ENCODE results near the gene ST6GALNAC3. TPM values are rescaled to one million over a fixed set of nuclear protein-coding genes. Genes with fewer than 3 reads are reported as not detected.

Gene ST6GALNAC3
- polyA plus RNA-seq, 2 of the 4 experiments (the other 2 are of a cell fraction) = 1.1 to 1.2 TPM

- CTCF ChIA-PET = no interaction called here
- FAIRE-seq (no peak), DNase-seq (ENCODE audit: low read depth in 1 of 2, low spot score in 1 of 2) (no peak), ATAC-seq (no peak)
- whole genome bisulfite sequencing (ENCODE audit: missing lambda C conversion rate) = 95% methylated on average over 5 of the region's 5 CpGs
- H3K4me1 ChIP-seq = peaks cover 27% of the 10 kb centered on the region
- H3K9me3 ChIP-seq = no peaks in the 10 kb centered on the region
- H3K4me2 ChIP-seq = no peak overlapping the region; the same call in 2 of the 3 replicates
- TF ChIP-seq KDM1A (IDR thresholded peaks at IDR 0.05; ENCODE audit: low read depth) (no peak), FOXS1 (CRISPR knock-in tag; IDR thresholded peaks at IDR 0.05) (no peak), CEBPB (IDR thresholded peaks at IDR 0.05) (no peak), ZSCAN20 (CRISPR knock-in tag; IDR thresholded peaks at IDR 0.05) (no peak), HOXA7 (CRISPR knock-in tag; IDR thresholded peaks at IDR 0.05) (no peak), NR3C1 (IDR thresholded peaks at IDR 0.05) (no peak), RARB (CRISPR knock-in tag; IDR thresholded peaks at IDR 0.05) (no peak), CBX2 (IDR thresholded peaks at IDR 0.05; ENCODE audit: borderline replicate concordance, low read depth) (no peak), HOXB13 (CRISPR knock-in tag; IDR thresholded peaks at IDR 0.05; ENCODE audit: low read depth) (no peak), NPAS2 (CRISPR knock-in tag; IDR thresholded peaks at IDR 0.05; ENCODE audit: borderline replicate concordance) (no peak)
- no peak overlapping the region for H3K27ac ChIP-seq
- no peak overlapping the region for H3K4me3 ChIP-seq
- POLR2A ChIA-PET = no interaction called here
These were observed 1.1 kb upstream of the ST6GALNAC3 start for GRCh38 chr1:76073481-76073880.

GRCh38 chr1:76075188-76075489 is 593 bp downstream of the ST6GALNAC3 start:
- ChIA-PET CTCF (no interaction called here), POLR2A (no interaction called here)
- Histone ChIP-seq H3K4me3 (peak overlapping the region; percentile 62), H3K27ac (peak overlapping the region; percentile 63 to 82; a peak in 4 of 6 replicates), H3K9me3 (no peaks in the 10 kb centered on the region), H3K4me1 (peaks cover 14% of the 10 kb centered on the region; the same call in 1 of the 3 replicates), H3K4me2 (peak overlapping the region; percentile 83)
- TF ChIP-seq RARB (CRISPR knock-in tag; IDR thresholded peaks at IDR 0.05) (no peak), RNF2 (IDR thresholded peaks at IDR 0.05; ENCODE audit: borderline replicate concordance, low read depth) (no peak), RFX5 (IDR thresholded peaks at IDR 0.05) (no peak), REST (IDR thresholded peaks at IDR 0.05) (no peak), MAFK (IDR thresholded peaks at IDR 0.05; ENCODE audit: partially characterized antibody) (no peak), NR3C1 (IDR thresholded peaks at IDR 0.05) (no peak), NPAS2 (CRISPR knock-in tag; IDR thresholded peaks at IDR 0.05; ENCODE audit: borderline replicate concordance) (no peak), CHD2 (IDR thresholded peaks at IDR 0.05; ENCODE audit: low read length, partially characterized antibody) (no peak), HOXB13 (CRISPR knock-in tag; IDR thresholded peaks at IDR 0.05; ENCODE audit: low read depth) (no peak), ZNF302 (CRISPR knock-in tag; IDR thresholded peaks at IDR 0.05) (no peak), PBX3 (IDR thresholded peaks at IDR 0.05) (no peak)
- TF ChIP-seq, protein P1, sequence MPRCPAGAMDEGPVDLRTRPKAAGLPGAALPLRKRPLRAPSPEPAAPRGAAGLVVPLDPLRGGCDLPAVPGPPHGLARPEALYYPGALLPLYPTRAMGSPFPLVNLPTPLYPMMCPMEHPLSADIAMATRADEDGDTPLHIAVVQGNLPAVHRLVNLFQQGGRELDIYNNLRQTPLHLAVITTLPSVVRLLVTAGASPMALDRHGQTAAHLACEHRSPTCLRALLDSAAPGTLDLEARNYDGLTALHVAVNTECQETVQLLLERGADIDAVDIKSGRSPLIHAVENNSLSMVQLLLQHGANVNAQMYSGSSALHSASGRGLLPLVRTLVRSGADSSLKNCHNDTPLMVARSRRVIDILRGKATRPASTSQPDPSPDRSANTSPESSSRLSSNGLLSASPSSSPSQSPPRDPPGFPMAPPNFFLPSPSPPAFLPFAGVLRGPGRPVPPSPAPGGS (IDR thresholded peaks at IDR 0.05) = no peak
- DNase-seq (ENCODE audit: low read depth in 1 of 2, low spot score in 1 of 2) (no peak), FAIRE-seq (no peak), ATAC-seq (peak in 1 of 2 experiments; percentile 41; a peak in 4 of 6 replicates)
- 51% methylated on average over 8 of the region's 9 CpGs for WGBS (ENCODE audit: missing lambda C conversion rate)

DNA sequence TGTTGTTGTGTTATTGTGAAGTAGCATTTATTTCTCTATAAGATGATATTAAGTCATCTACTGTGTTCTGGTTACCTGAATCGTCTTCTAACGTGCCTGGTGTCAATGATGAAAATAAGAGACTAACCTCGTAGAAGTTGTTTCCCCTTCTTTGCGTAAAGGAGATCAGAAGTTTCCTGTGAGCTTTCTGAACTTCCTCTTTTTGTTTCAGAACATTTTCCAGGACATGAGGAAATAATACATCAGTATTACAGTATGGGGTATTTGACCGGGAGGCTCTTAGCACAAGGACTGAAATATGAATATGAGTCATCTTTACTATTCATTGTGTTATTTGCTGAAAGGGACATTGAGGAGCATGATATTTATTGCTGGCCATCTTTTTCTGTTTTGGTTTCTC is 1.3 kb downstream of the ST6GALNAC3 start:
- FAIRE-seq = no peak
- no peak for DNase-seq (ENCODE audit: low read depth in 1 of 2, low spot score in 1 of 2)
- 77% methylated on average over 5 of the region's 5 CpGs for WGBS (ENCODE audit: missing lambda C conversion rate)
- TF ChIP-seq HES2 (IDR thresholded peaks at IDR 0.05) (no peak), MAFK (IDR thresholded peaks at IDR 0.05; ENCODE audit: partially characterized antibody) (no peak), TFCP2L1 (CRISPR knock-in tag; IDR thresholded peaks at IDR 0.05) (no peak), RARB (CRISPR knock-in tag; IDR thresholded peaks at IDR 0.05) (no peak), CBX8 (IDR thresholded peaks at IDR 0.05) (no peak), RNF2 (IDR thresholded peaks at IDR 0.05; ENCODE audit: borderline replicate concordance, low read depth) (no peak), BHLHE40 (IDR thresholded peaks at IDR 0.05; ENCODE audit: low read depth, low read length) (no peak), MAX (IDR thresholded peaks at IDR 0.05) (no peak), POLR2A (IDR thresholded peaks at IDR 0.05; ENCODE audit: low read length) (no peak), PHF8 (IDR thresholded peaks at IDR 0.05; ENCODE audit: borderline replicate concordance, low read depth) (no peak), MYC (IDR thresholded peaks at IDR 0.05; ENCODE audit: borderline replicate concordance, low read length) (no peak)
- TF ChIP-seq, protein P2, sequence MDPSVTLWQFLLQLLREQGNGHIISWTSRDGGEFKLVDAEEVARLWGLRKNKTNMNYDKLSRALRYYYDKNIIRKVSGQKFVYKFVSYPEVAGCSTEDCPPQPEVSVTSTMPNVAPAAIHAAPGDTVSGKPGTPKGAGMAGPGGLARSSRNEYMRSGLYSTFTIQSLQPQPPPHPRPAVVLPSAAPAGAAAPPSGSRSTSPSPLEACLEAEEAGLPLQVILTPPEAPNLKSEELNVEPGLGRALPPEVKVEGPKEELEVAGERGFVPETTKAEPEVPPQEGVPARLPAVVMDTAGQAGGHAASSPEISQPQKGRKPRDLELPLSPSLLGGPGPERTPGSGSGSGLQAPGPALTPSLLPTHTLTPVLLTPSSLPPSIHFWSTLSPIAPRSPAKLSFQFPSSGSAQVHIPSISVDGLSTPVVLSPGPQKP (IDR thresholded peaks at IDR 0.05; ENCODE audit: low read depth, low read length) = no peak

More for the DNA sequence above, 1.3 kb downstream of the ST6GALNAC3 start:
- Histone ChIP-seq H3K27ac (no peak overlapping the region; a peak in 1 of 6 replicates), H3K9me3 (no peaks in the 10 kb centered on the region), H3K4me3 (0 out of 3 replicates have a peak overlapping the region, but pooled peaks have one; percentile 62), H3K4me2 (peak overlapping the region; percentile 83), H3K4me1 (peaks cover 14% of the 10 kb centered on the region; the same call in 1 of the 3 replicates)
- ChIA-PET POLR2A (no interaction called here), CTCF (no interaction called here)
- no peak for ATAC-seq

All from A549 (cell line).